Caco-2 (cell line): ENCODE data around the gene SLC52A3. TPM values are rescaled to one million over a fixed set of nuclear protein-coding genes. Genes with fewer than 3 reads are reported as not detected.
A peak's percentile ranks its signal among the peaks of the same experiment; 100 is the strongest.

Source experiments
- BruUV-seq: library from RNA; stranded (reverse); fragments of 400-500 nt; replicated peaks from 2 replicates; lab custom pipeline; 2021; lab: Mats Ljungman, UMichigan
- CTCF ChIA-PET: fragments of 300-600 bp; sonication (Branson Sonifier 250); formaldehyde crosslinking; loops from one replicate; lab custom pipeline; 2022; ENCODE audit warnings: antibody characterized with exemption; lab: Charles Lee
- POLR2A ChIA-PET: fragments of 300-600 bp; sonication (Branson Sonifier 250); formaldehyde crosslinking; loops from one replicate; lab custom pipeline; 2022; ENCODE audit warnings: antibody characterized with exemption; lab: Charles Lee
- DNase-seq, 2 experiments: peaks; one replicate each; pipeline versions ENCODE4 v3.0.0 to v3.0.0-alpha.2; 2020 to 2022
- H3K27me3 ChIP-seq: replicated peaks from 2 replicates; pipeline ENCODE4 v1.6.0; 2011; ENCODE audit warnings: low read length; ENCODE audit not compliant: control insufficient read depth, insufficient read depth
- H3K36me3 ChIP-seq: 2 replicates; pipeline ENCODE4 v1.5.1; 2011; ENCODE audit warnings: low read length; ENCODE audit not compliant: control insufficient read depth, insufficient read depth
- H3K4me1 ChIP-seq: fragments of 250-450 bp; sonication (Bioruptor Pico); 2 replicates; pipeline ENCODE4 v1.5.1; 2020; ENCODE audit warnings: mild to moderate bottlenecking
- H3K4me3 ChIP-seq: 2 replicates; pipeline ENCODE4 v1.5.1; 2011; ENCODE audit warnings: low read depth, mild to moderate bottlenecking, control low read depth, low read length
- H3K9me3 ChIP-seq: fragments of 250-450 bp; sonication (Bioruptor Pico); 2 replicates; pipeline ENCODE4 v1.5.1; 2020; ENCODE audit warnings: mild to moderate bottlenecking, moderate library complexity
- H3K27ac Mint-ChIP-seq: one replicate; pipeline ENCODE4 v1.8.0; 2022; ENCODE audit warnings: mixed read lengths; ENCODE audit not compliant: unreplicated experiment
- H3K27me3 Mint-ChIP-seq: one replicate; pipeline ENCODE4 v1.8.0; 2022; ENCODE audit warnings: mixed read lengths; ENCODE audit not compliant: insufficient read depth, unreplicated experiment
- H3K36me3 Mint-ChIP-seq: one replicate; pipeline ENCODE4 v1.8.0; 2022; ENCODE audit warnings: mild to moderate bottlenecking, mixed read lengths; ENCODE audit not compliant: insufficient read depth, unreplicated experiment
- H3K4me1 Mint-ChIP-seq: one replicate; pipeline ENCODE4 v1.8.0; 2022; ENCODE audit warnings: low read depth, mixed read lengths; ENCODE audit not compliant: unreplicated experiment
- H3K4me3 Mint-ChIP-seq: one replicate; pipeline ENCODE4 v1.8.0; 2022; ENCODE audit warnings: mild to moderate bottlenecking, moderate library complexity, mixed read lengths; ENCODE audit not compliant: unreplicated experiment
- H3K9me3 Mint-ChIP-seq: one replicate; pipeline ENCODE4 v1.8.0; 2022; ENCODE audit warnings: mixed read lengths; ENCODE audit not compliant: unreplicated experiment
- intact Hi-C: fragments of 100-400 bp; cut with micrococcal nuclease; formaldehyde crosslinking; loops from one replicate; pipeline ENCODE4 v1.10.0; 2022; ENCODE audit not compliant: unreplicated experiment
- total RNA-seq: library from RNA; stranded (reverse); gene quantifications from 2 replicates; pipeline ENCODE4 v1.2.3, GENCODE V29; 2022
- TF ChIP-seq, protein P1 (sequence below), 2 experiments: fragments of 200-600 bp in 1 of 2; IDR thresholded peaks; 1 replicate in 1 of 2; 2 replicates in 1 of 2; pipeline versions ENCODE4 v1.5.1 to v1.8.0; 2011 to 2022; ENCODE audit warnings: antibody characterized with exemption in 1 of 2, control low read depth in 1 of 2, inconsistent platforms in 1 of 2, low read depth in 1 of 2, low read length in 1 of 2, mild to moderate bottlenecking in 1 of 2, moderate library complexity in 1 of 2; ENCODE audit not compliant: insufficient read depth in 1 of 2, severe bottlenecking in 1 of 2, unreplicated experiment in 1 of 2

SLC52A3 gene
- total RNA-seq, 1 experiment from 2014 or later, result 0.50 TPM

DNA sequence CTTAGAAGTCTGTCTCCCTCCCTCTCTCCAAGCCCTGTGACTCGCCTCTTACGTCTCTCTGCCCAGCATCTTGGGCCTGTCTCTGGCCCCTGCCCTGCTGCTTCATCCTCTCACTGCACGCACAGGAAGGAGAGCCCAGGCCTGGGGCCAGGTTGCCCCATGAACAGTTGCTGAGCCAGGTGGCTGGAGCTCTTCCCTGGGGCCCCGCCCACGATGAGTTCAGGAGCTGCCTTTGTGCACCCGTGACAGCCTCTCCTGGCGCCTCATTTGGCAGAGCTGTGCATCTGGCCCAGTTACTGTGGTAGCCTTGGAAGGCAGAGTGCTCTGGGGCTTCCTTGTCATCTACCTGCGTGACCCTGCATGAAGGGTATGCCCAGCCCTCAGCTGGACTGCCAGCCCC, 44.5 kb downstream of the SLC52A3 start:
- no peaks in the 10 kb centered on the region; the same call in 1 of the 2 replicates for H3K27me3 ChIP-seq
- TF ChIP-seq, protein P1, sequence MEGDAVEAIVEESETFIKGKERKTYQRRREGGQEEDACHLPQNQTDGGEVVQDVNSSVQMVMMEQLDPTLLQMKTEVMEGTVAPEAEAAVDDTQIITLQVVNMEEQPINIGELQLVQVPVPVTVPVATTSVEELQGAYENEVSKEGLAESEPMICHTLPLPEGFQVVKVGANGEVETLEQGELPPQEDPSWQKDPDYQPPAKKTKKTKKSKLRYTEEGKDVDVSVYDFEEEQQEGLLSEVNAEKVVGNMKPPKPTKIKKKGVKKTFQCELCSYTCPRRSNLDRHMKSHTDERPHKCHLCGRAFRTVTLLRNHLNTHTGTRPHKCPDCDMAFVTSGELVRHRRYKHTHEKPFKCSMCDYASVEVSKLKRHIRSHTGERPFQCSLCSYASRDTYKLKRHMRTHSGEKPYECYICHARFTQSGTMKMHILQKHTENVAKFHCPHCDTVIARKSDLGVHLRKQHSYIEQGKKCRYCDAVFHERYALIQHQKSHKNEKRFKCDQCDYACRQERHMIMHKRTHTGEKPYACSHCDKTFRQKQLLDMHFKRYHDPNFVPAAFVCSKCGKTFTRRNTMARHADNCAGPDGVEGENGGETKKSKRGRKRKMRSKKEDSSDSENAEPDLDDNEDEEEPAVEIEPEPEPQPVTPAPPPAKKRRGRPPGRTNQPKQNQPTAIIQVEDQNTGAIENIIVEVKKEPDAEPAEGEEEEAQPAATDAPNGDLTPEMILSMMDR (IDR thresholded peaks at IDR 0.05; ENCODE audit: insufficient read depth in 1 of 2, low read depth in 1 of 2, low read length in 1 of 2, severe bottlenecking in 1 of 2, unreplicated experiment in 1 of 2), result no peak
- DNase-seq, result peak in 1 of 2 experiments; percentile 10
- H3K27me3 Mint-ChIP-seq, result peaks cover 28% of the 10 kb centered on the region
- intact Hi-C loops, result no loop called here
- no peak overlapping the region for H3K4me3 Mint-ChIP-seq
- ChIA-PET CTCF (no interaction called here), POLR2A (no interaction called here)
- H3K9me3 ChIP-seq, result no peaks in the 10 kb centered on the region
- no TSS peak for BruUV-seq
- no peaks in the 10 kb centered on the region for H3K9me3 Mint-ChIP-seq
- no peaks in the 10 kb centered on the region for H3K4me1 Mint-ChIP-seq
- H3K36me3 ChIP-seq, result no peaks in the 10 kb centered on the region
- no peaks in the 10 kb centered on the region; the same call in 1 of the 2 replicates for H3K4me1 ChIP-seq
- no peak overlapping the region for H3K27ac Mint-ChIP-seq
- H3K36me3 Mint-ChIP-seq, result peaks cover 4% of the 10 kb centered on the region
- H3K4me3 ChIP-seq, result no peak overlapping the region

DNA sequence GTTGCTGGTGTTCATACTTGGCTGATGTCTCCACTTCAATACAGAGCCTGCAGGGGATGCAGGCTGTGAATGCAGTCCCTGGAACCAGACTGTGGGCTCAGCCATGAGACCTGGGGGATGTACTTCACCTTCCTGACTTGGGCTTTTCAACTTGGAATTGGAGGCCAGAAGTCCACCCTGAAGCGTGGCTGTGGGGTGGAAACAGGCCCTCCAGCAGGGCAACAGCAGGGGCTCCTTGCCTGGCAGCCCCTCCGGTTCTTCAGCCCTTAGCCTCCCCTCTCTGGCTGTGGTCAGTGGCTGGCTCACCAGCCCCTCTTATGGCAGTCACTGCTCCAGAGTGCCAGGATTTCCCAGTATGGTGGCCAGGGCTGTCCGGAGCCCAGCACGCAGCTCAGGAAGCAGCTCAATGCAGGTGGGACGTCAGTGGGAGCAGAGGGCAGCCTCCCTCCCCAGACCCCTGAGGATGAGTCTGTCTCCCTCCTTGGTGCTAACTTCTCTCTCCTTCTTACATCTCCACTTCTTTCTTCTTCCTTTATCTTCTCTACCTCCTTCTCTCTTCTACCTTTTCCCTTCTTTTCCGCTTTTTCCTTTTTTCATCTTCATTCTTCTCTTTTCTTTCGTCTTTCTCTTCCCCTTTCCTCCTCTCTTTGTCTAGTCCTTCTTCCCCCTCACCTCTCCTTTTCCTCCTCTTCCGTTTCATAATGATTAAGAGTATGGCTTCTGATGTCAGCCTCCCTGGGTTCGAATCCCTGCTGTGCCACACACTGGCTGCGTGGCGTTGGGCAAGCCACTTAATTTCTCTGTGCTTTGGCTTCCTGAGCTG, 45.3 kb downstream of the SLC52A3 start:
- Histone ChIP-seq H3K36me3 (no peaks in the 10 kb centered on the region), H3K4me3 (no peak overlapping the region), H3K4me1 (no peaks in the 10 kb centered on the region), H3K9me3 (no peaks in the 10 kb centered on the region), H3K27me3 (no peaks in the 10 kb centered on the region; the same call in 1 of the 2 replicates)
- Mint-ChIP-seq H3K27me3 (peaks cover 25% of the 10 kb centered on the region), H3K27ac (no peak overlapping the region), H3K4me1 (no peaks in the 10 kb centered on the region), H3K9me3 (no peaks in the 10 kb centered on the region), H3K36me3 (no peaks in the 10 kb centered on the region), H3K4me3 (no peak overlapping the region)
- DNase-seq, result no peak
- intact Hi-C loops, result no loop called here
- POLR2A ChIA-PET, result no interaction called here
- TF ChIP-seq, protein P1 (IDR thresholded peaks at IDR 0.05; ENCODE audit: insufficient read depth in 1 of 2, low read depth in 1 of 2, low read length in 1 of 2, severe bottlenecking in 1 of 2, unreplicated experiment in 1 of 2), result no peak
- CTCF ChIA-PET, result no interaction called here
- no TSS peak for BruUV-seq

DNA sequence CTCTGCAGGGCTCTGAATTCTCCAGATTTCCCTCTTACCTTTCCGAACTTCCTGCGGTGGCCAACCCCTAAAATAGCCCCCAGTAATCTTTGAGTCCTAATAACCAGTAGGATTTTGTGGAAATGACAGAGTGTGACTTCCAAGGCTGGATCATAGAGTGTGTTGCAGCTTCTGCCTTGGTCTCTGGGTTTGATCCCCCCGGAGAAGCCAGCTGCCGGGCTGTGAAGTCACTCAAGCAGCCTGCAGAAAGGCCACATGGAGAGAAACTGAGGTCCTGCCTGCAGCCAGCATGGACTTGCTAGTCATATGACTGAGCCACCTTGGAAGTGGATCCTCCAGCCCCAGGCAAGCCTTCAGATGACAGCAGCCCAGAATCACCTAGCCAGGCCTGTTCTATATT, 46.4 kb downstream of the SLC52A3 start:
- DNase-seq, result no peak
- ChIA-PET CTCF (no interaction called here), POLR2A (no interaction called here)
- Mint-ChIP-seq H3K9me3 (no peaks in the 10 kb centered on the region), H3K4me3 (no peak overlapping the region), H3K36me3 (no peaks in the 10 kb centered on the region), H3K4me1 (no peaks in the 10 kb centered on the region), H3K27ac (no peak overlapping the region), H3K27me3 (peaks cover 20% of the 10 kb centered on the region)
- Histone ChIP-seq H3K27me3 (no peaks in the 10 kb centered on the region; the same call in 1 of the 2 replicates), H3K36me3 (no peaks in the 10 kb centered on the region), H3K4me1 (no peaks in the 10 kb centered on the region), H3K9me3 (no peaks in the 10 kb centered on the region), H3K4me3 (no peak overlapping the region)
- TF ChIP-seq, protein P1 (IDR thresholded peaks at IDR 0.05; ENCODE audit: insufficient read depth in 1 of 2, low read depth in 1 of 2, low read length in 1 of 2, severe bottlenecking in 1 of 2, unreplicated experiment in 1 of 2), result no peak
- intact Hi-C loops, result no loop called here
- no TSS peak for BruUV-seq
